Fibroblast of skin of left biceps (primary cell): ENCODE results near the gene CMIP.
"Not testable (repeated sequence)": the region's sequence is repeated elsewhere in the genome, so short reads cannot be mapped to it uniquely, and the experiment has no call there.

Experiments used
- DNase-seq, 2 experiments: peaks; one replicate each; pipeline ENCODE4 v3.0.0-alpha.2; 2013; ENCODE audit warnings: low read depth in 2 of 2

CMIP gene

DNA sequence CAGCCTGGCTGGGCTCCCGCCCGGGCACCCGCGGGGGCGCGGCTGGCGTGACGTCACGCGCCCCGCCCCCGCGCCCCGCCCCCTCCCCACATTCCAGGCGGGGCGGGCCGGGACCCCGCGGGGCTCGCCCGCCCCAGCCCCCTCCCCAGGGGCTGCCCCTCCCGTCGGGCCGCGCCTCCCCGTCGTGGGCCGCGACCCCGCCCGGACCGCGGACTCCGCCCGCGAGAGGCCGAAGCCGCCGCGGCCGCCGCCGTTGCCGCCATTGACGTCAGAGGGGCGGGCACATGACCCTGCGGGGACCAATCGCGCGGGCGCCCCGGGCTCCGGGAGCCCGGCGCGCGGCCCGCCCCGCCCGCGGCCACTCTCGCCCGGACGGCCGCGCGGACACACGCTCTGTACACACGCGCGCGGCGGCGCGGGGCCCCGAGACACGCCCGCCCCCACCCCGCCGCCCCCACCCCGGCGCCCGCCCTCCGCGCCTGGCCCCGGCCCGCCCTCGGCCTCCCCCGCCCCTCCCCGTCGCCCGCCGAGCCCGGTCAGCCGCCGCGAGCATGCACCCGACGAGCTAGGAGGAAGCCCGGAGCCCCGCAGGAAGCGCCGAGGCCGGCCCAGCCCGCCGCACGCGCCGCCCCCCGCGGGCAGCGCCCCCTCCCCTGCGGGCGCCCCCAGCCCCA is at the start of gene CMIP:
Gene CMIP (plus strand): TSS at position 361 of the 674 bp plus-strand sequence.
- peak; percentile 39 to 51 for DNase-seq

DNA sequence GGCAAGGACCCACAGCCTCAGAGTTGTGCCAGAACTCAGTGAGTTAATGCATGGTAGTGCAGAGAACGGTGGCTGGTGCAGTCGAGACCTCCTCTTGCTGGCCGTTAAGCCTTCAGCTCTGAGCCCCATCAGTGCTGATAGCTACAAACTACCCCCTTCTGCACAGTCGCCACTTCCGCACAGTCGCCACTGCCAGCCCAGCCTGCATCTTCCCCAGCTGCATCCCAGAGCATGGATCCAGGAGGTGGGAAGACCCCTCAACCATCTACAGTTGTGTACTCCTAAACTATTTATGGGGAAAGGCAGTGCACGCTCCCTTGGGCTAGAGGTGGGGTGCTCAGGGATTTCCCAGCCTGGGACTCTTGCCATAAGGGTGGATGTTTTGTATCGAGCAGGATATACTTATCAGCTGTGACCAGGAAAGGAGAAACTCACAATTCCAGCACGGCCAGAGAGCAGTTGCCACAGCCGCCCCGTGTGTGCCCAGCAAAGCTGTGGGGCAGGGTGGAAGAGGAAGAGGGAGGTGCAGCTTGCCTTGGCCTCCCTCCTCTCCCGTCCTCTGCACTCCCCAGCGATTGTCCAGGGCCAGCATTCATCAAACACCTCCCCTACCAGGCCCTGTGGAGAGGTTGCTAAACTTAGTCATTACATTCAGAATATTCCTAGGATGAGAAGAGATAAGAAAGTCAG is 49.5 kb upstream of the CMIP start:
- no peak for DNase-seq

DNA sequence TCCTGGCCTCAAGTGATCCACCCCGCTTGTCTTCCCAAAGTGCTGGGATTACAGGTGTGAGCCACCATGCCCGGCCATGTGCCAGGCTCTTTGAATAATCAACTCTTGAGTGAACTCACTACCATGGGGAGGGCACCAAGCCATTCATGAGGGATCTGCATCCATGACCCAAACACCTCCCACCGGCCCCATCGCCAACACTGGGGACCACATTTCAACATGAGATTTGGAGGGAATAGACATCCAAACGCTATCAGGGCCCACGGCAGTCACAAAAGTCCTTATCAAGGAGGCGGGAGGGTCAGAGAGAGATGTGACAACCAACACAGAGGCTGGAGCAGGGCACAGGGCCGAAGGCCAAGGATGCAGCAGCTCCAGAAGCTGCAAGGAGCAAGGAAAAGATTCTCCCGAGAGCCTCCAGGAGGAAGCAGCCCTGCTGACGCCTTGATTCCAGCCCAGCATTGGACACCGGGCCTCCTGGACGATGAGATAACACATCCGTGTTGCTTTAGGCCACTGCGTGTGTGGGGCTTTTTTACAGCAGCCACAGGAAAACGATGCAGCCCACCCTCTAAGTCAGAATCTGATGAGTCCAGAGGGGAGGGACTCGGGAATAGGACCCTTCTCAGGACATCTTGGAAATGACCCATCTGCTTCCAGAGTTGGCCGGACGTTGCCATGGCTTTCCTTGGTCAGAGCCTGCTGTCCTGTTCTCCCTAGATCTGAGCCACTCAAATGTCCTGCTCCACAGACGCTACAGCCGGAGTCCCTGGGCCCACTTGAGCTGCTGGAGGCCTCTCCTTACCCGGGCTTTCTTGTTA is 47.3 kb upstream of the CMIP start:
- no peak for DNase-seq

DNA sequence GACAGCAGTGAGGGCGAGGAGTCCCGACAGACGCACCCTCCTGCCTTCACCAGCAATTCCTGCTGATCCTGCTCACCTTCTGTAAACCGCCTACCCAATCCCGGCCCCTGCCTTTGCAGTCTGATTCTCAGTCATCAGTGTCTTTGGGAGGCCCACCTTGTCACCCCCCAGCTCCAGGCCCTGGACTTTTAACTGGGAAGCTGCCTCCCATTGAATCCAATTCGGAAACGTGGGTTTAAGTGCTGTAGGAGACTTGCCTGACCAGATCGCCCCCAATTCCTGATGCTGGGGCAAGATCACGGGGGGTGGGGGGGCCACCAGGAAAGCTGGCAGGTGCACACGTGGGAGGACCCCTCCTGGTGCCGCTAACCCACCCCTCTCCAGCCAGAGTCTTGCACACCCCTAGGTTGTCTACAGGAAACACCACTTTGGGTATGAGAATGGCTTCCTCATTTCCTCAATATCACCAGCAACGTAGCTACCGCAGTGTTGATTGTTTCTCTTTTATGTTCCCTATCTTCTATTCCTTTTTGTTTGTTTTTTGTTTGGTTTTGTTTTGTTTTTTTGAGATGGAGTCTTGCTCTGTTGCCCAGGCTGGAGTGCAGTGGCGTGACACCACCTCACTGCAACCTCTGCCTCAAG is 46.6 kb upstream of the CMIP start:
- no peak for DNase-seq

DNA sequence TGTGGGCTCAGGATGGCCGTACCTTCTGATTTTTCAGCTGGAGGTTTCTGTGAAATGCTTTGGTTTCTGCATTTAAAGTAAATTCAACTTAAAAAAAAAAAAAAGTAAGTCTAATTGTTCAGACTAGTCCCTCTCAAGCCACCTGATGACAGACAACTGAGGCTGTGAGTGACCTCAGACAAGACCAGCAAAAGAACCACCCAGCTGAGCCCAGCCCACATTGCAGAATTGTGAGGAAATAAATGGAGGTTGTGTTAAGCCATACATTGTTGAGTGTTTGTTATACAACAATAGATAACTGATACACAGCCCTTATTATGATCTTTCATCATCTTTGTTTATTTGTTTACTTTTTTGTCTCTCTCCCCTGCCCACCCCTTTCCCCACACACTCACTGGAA is 44.7 kb upstream of the CMIP start:
- DNase-seq, result no peak

DNA sequence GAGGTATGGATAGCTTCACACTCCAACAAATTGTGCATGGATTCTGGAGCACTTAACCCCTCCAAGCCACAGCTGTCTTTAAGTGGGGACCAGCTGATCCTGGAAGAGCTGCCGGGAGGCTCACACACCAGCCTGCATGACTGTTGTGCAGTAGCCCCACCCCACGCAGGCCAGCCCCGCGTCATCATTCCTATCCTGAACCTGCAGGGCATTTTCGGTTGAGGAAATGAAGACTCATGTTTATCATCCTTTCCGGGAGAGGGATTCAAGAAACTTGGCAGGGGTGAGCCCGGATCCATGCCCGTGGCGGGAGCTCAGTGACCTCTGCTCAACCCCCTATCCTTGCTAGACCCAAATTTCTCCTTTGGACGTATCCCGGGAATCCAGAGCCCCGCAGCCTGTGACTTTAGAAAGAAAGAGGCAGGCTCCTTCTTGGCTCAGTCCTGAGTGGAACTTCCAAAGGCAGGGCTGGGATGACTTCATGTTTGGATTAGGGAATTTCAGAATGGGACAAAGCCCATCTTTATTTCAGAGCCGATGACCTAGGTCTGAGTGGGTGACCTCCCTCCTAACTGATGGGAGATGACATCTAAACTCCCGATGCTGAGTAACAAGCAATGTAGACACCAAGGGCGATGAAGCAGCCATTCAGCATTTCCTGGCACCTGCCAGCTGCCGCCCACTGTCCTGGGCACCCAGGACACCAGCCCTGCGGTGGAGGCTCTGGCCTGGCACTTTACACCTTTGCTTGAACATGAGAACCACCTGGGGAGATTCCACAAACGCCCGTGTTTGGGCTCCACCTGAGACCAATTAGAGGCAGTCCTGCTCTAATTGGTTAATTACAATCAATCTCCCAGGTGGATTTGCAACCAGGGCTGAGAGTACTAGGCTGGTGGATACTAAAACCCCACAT is 43.3 kb upstream of the CMIP start:
- no peak for DNase-seq

DNA sequence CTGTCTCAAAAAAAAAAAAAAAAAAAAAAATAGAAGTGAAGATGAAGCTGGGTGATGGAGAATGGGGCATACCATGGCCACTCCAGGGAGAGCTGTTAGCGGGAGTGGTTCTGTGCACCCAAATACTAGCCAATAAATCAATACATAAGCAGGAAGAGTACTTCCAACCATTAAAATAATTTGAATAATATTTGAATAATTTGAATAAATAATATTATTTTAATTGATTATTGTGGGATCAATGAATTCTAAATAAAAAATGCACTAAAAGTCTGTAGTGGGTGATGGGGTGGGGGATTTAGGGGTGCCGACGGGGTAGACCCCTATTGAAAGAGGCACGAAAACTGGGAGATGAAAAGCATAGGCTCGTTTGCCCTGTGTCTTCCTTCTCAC is 41.4 kb upstream of the CMIP start:
- DNase-seq, result no peak

DNA sequence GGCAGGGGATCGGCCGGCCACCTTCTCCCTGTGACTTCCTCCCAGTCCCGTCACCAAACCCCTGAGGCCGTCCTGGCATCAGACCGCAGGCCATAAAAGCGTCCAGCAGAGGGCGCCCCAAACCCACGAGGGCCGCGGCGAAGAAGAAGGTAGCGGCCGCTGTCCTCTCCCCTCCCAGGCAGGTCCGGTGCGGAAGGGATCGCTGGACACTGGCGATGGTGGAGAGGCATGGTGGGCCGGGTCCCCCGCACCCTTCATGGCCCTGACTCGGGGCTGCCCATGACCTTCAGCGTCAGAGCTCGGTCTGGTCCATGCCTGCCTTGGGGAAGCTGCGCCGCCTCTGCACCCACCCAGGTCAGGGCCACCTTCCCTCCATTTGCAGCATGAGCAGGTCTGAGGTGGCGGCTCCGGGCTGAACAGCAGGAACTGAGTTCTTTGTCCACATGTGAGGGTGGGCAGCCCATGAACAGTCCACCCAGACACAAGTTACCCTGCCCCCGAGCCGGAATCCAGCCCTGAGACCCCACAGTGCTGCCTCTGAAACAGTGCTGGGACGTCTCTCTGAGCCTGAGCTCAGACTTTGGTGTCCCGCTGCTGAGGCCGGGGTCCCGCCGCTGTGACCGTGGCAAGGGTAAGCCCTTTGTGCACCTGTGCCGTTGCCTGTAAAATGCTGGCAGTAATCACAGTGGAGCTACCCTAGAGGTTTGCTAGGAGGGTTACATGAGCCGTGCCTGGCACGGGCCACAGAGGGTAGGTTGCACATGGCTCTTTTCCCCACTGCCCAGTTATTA is 40.8 kb upstream of the CMIP start:
- peak in 1 of 2 experiments; percentile 8 for DNase-seq

DNA sequence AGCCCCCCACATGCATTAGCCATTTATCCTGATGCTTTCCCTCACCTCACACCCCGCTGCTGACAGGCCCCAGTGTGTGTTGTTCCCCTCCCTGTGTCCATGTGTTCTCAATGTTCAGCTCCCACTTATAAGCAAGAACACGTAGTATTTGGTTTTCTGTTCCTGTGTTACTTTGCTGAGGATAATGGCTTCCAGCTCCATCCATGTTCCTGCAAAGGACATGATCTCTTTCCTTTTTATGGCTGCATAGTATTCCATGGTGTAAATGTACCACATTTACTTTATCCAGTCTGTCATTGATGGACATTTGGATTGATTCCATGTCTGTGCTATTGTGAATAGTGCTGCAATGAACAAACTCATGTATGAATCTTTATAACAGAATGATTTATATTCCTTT is 39.6 kb upstream of the CMIP start:
- not testable (repeated sequence) for DNase-seq

DNA sequence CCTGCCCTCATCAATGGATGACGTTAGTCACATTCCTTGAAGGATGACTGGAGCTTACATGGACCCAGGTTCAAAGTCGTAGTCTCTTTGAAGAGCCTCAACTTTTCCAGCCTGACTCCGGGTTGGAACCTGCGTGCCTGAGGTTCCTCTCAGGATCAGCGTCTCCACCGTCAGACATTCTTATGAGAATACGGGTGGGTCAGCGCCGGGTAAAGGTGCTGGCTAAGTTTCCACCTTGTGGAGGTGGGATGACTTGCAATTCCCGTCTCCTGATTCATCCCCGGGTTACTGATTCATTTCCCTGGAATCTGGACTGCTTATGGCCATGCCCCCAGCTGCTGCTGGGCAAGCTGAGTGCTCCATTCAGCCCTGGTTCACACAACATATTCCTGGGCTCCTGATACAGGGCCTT is 38.9 kb upstream of the CMIP start:
- DNase-seq, result peak; percentile 33 to 35

DNA sequence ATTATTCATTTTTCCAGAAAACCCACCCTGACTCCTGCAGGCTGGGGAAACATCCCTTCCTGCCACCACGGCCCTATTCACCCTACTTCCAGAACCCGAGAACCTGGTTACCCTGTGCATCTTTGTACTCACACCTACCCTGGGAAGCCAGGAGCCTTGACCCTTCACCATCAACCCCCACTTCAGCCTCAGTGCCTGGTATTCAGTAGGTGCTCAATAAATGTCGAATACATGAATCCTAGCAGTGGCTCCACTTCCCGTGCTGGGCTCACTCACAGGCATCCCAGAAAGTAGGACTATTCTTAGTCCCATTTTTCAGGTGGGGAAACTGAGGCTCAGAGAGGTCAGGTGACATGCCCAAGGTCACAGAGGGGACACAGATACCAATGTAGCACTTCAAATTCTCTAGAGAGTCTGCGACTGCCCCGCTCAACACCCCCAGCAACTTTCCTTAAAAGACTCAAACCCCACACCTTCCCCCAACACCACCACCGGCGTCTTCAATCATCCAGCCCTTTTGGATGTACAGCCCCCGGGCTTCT is 36.1 kb upstream of the CMIP start:
- DNase-seq, result no peak

DNA sequence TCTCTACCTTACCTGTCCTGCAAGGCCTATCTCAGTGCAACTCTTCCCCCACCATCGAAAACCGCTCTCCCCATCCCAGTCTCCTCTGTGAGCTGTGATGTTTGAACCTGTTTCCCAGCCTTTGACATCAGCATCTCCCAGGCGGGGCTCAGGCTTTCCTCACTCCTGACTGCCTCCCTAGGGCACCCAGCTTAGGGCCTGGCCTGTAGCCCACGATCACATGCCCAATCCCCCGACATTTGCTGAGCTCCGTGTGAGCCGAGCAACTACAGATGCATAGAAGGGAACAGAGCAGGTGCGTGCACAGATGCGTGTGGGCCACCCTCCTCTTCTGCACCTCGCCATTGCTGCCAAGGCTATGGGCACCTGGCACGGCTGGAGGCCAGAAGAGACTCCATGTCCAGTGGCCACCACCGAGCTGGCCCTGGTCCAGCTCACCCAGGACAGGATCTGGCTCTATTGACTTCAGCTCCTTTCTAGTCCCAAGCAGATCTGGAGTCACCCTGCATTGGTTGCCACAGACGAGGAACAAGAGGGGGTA is 35.5 kb upstream of the CMIP start:
- no peak for DNase-seq

DNA sequence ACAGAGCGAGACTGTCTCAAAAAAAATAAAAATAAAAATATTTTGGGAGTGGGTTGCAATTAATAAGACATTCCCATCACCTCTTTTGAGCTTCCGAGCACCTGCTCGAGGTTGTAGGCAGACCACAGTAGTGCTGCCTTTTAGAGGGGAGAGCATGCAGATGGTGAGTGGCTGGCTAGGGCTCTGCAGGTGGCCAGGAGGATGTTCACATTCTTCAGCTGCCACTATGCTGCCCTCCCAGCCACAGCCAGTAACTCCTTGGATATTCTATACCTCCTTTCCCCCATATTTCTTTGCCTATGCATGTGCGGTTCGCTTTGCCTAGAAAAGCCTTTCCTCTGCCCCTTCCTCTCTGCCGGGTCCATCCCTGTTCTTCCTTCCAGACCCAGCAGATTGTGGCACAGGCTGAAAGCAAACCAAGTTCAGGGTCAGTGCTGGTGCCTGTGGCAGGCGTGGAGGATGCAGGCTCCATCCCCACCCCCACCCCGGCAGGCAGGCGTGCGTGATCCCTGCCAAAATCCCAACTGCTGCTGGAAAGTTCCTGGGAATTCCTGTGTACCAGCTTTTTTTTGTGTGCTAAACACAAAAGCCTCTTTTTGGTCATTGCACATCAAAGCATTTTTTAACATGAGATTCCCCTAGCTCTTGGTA is 33.8 kb upstream of the CMIP start:
- no peak for DNase-seq

DNA sequence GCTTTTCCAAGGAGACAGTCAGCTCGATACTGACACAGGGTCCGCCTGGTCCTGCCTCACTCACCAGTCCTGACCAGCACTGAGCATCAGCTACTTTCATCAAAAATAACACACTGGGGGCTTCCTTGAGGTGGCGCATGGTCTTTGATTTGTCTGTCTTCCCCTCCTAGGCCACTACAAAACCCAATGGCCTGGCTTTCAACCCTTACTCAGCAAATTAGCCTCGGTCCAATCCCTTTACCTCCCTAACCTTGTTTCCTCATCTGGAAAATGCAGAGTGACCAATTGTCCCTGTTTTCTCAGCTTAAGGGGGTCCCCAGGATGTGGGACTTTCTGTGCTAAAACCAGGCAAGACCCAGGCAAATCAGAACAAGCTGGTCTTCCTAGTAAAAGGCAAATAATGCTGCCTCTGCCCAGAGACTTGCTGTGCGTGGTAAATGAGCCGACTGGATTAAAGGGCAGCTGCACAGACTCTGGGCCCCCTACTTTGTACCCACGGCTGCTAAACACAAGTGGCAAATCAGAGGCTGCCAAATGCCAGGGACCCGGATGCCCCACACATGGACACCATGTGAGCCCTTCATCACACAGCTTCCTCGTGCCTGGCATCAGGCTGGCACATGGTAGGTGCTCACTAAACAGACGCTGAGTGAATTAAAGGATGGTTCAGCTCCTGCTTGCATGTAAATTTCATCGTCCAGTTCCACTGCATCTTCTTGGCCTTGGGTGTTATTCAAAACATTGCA is 31.2 kb upstream of the CMIP start:
- no peak for DNase-seq

DNA sequence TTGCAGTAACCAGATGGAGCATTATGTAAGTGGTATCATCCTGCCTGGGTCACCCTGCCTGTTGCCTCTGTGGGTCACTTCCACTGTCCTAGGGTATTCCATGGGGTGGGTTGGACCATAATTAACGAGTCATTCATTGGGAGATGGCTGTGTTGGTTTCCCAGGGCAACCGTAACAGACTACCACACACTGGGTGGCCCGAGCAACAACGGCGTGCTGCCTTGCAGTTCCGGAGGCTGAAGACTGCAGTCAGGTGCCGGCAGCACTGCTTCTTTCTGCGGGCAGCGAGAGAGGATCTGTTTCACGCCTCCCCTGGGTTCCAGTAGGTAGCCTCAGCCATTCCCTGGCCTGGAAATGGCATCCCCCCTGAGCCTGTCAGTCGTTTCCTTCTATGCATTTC is 28.9 kb upstream of the CMIP start:
- DNase-seq, result no peak

DNA sequence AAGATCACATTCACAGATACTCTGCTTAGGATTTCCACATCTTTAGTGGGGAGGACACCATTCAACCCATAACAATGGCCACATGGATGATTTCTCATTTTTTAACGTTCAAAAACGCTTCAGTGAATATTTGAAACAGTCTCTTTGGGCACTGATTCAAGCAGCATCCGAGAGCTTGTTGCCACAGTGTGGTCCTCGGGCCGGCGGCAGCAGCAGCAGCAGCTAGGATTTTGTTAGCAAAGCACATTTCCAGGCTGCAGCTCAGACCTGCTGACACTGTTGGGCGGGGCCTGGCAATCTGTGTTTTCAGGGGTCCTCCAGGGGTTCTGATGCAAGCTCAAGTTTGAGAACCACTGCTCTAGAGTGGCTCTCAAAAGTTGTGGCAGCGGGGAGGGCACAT is 27.9 kb upstream of the CMIP start:
- no peak for DNase-seq

DNA sequence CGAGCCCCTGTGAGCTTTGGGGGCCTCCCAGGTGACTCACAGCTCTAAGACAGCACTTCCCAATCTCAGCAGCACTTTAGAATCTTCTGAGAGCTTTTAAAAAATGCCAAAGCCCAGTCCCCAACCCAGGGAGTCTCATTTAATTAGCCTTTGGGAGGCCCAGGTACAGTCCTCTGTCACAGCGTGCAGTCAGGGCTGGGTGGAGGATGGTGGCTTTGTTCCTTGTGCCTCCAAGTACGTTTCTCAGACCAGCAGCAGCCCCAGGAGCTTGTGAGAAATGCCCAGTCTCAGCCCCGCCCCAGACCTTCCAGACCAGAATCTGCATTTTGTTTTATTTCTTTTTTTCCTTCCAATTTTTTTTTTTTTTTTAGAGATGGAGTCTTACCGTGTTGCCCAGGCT is 27.4 kb upstream of the CMIP start:
- DNase-seq, result no peak

DNA sequence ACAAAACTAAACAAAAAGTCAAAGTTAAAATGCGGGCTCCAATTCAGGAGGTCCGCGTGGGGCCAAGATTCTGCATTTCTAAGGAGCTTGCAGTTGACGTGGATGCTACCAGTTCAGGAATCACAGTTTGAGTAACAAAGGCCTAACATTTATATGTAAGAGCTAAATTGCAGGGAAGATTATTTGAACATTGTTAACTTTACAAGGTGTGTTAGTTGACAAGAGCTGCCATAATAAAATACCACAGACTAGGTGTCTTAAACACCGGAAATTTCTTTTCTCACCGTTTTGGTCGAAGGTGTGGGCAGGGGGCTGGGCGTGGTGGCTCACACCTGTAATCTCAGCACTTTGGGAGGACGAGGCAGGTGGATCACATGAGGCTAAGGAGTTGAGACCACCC is 24.8 kb upstream of the CMIP start:
- DNase-seq, result no peak

DNA sequence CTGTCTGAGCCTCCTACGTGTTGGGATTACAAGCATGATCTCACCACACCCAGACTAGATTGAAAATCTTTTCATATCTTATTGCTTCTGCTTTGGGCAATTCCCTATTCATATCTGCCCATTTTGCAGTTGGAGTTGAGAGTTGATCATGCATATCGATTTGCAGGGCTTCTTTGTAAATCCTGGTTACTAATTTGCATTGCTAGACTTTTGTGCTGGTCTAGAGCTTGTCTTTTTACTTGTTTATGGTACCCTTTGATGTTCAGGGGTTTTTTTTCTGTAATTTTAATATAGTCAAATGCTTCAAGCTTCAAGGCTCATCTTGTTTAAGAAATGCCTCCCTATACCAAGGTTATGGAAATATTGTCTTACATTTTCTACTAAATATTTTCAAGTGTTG is 23.5 kb upstream of the CMIP start:
- DNase-seq, result no peak
